Astrocyte of the cerebellum (primary cell): ENCODE data around the gene CGGBP1.

Experiments
- DNase-seq: peaks from one replicate; pipeline ENCODE4 v3.0.0-alpha.2; 2011; ENCODE audit warnings: low read depth
- H3K4me3 ChIP-seq: 2 replicates; pipeline ENCODE4 v1.5.1; 2011; ENCODE audit warnings: mild to moderate bottlenecking, low read depth, low read length, moderate library complexity
- CTCF ChIP-seq: IDR thresholded peaks from 2 replicates; pipeline ENCODE4 v1.5.1; 2012; ENCODE audit warnings: low read length, low read depth, moderate library complexity, mild to moderate bottlenecking; ENCODE audit errors: missing control alignments
- in situ Hi-C: cut with HindIII; loops from 2 replicates; pipeline ENCODE4 v1.10.0; 2017; ENCODE audit warnings: low sequenced_read_pairs

The CGGBP1 gene

GRCh38 chr3:88059380-88060170 lies 770 bp upstream of the CGGBP1 start:
- H3K4me3 ChIP-seq, result peak overlapping the region; percentile 88
- DNase-seq, result no peak
- in situ Hi-C loops, result no loop called here
- no peak for TF ChIP-seq CTCF

- DNase-seq, result no peak
- in situ Hi-C loops, result no loop called here
- no peak for TF ChIP-seq CTCF
- peak overlapping the region; percentile 88 for H3K4me3 ChIP-seq
Observed at GRCh38 chr3:88058306-88058580, 562 bp downstream of the CGGBP1 start.

- peak; percentile 6 for DNase-seq
- peak overlapping the region; percentile 88 for H3K4me3 ChIP-seq
- peak; percentile 38 for TF ChIP-seq CTCF
- in situ Hi-C loops, result no loop called here
Observed at GRCh38 chr3:88057630-88058305, 1.0 kb downstream of the CGGBP1 start.

- no peak for TF ChIP-seq CTCF
- no peak overlapping the region for H3K4me3 ChIP-seq
- no peak for DNase-seq
- in situ Hi-C loops, result no loop called here
Observed at GRCh38 chr3:88046766-88047165, 12.0 kb downstream of the CGGBP1 start.

- no peak for DNase-seq
- no peak for TF ChIP-seq CTCF
- H3K4me3 ChIP-seq, result no peak overlapping the region
- in situ Hi-C loops, result no loop called here
Observed at GRCh38 chr3:88044411-88044810, 14.4 kb downstream of the CGGBP1 start.

GRCh38 chr3:88041005-88041404 lies 17.8 kb downstream of the CGGBP1 start:
- TF ChIP-seq CTCF, result no peak
- H3K4me3 ChIP-seq, result no peak overlapping the region
- DNase-seq, result no peak
- in situ Hi-C loops, result no loop called here
